ENCODE data around the gene CCR6.
"Not testable (repeated sequence)": the region's sequence is repeated elsewhere in the genome, so short reads cannot be mapped to it uniquely, and the experiment has no call there.

Gene CCR6

GRCh38 chr6:167122827-167123657 is at the start of gene CCR6:
CCR6 (plus strand) TSS chr6:167123096; CDS start chr6:167136135, 13,039 bp downstream.
- no peak for DNase-seq (ENCODE audit: low read depth)

GRCh38 chr6:167073679-167074274 is 49.1 kb upstream of the CCR6 start:
- no peak for DNase-seq (ENCODE audit: low read depth)

- no peak for DNase-seq (ENCODE audit: low read depth)
These were observed 45.5 kb upstream of the CCR6 start for GRCh38 chr6:167077241-167077932.

GRCh38 chr6:167078745-167079144 is 44.2 kb upstream of the CCR6 start:
- DNase-seq (ENCODE audit: low read depth) = no peak

- DNase-seq (ENCODE audit: low read depth) = no peak
These were observed 43.0 kb upstream of the CCR6 start for GRCh38 chr6:167079853-167080297.

GRCh38 chr6:167087857-167088354 is 35.0 kb upstream of the CCR6 start:
- DNase-seq (ENCODE audit: low read depth) = no peak

- not testable (repeated sequence) for DNase-seq (ENCODE audit: low read depth)
These were observed 34.2 kb upstream of the CCR6 start for GRCh38 chr6:167088741-167089140.

GRCh38 chr6:167089243-167090142 is 33.4 kb upstream of the CCR6 start:
- no peak for DNase-seq (ENCODE audit: low read depth)

GRCh38 chr6:167090171-167090570 is 32.7 kb upstream of the CCR6 start:
- no peak for DNase-seq (ENCODE audit: low read depth)

GRCh38 chr6:167091026-167091804 is 31.7 kb upstream of the CCR6 start:
- no peak for DNase-seq (ENCODE audit: low read depth)

- no peak for DNase-seq (ENCODE audit: low read depth)
These were observed 31.1 kb upstream of the CCR6 start for GRCh38 chr6:167091805-167092107.

GRCh38 chr6:167092672-167093339 is 30.1 kb upstream of the CCR6 start:
- no peak for DNase-seq (ENCODE audit: low read depth)

GRCh38 chr6:167093406-167093921 is 29.4 kb upstream of the CCR6 start:
- DNase-seq (ENCODE audit: low read depth) = no peak

- peak; percentile 74 for DNase-seq (ENCODE audit: low read depth)
These were observed 28.9 kb upstream of the CCR6 start for GRCh38 chr6:167093922-167094432.

- no peak for DNase-seq (ENCODE audit: low read depth)
These were observed 28.5 kb upstream of the CCR6 start for GRCh38 chr6:167094436-167094819.

GRCh38 chr6:167094820-167095637 is 27.9 kb upstream of the CCR6 start:
- no peak for DNase-seq (ENCODE audit: low read depth)

- DNase-seq (ENCODE audit: low read depth) = no peak
These were observed 27.0 kb upstream of the CCR6 start for GRCh38 chr6:167095888-167096287.

- DNase-seq (ENCODE audit: low read depth) = no peak
These were observed 25.9 kb upstream of the CCR6 start for GRCh38 chr6:167096991-167097390.

- DNase-seq (ENCODE audit: low read depth) = no peak
These were observed 25.1 kb upstream of the CCR6 start for GRCh38 chr6:167097770-167098169.

All from activated gamma-delta T cell treated with anti-CD3 and anti-CD28 coated beads, Interleukin-2, amount 50 U/mL, for 16 hours (primary cell).